Endothelial cell of umbilical vein (primary cell): ENCODE data around the gene AEBP1. TPM values are rescaled to one million over a fixed set of nuclear protein-coding genes. Genes with fewer than 3 reads are reported as not detected.

Experiments used
- BruUV-seq: library from RNA; stranded (reverse); fragments of 400-500 nt; replicated peaks from 2 replicates; lab custom pipeline; 2021; lab: Mats Ljungman, UMichigan
- CTCF ChIA-PET: fragments of 300-600, 350-600 bp; sonication (Branson Sonifier 250); formaldehyde crosslinking; loops from one replicate; lab custom pipeline; 2021; ENCODE audit warnings: antibody characterized with exemption, inconsistent platforms; lab: Charles Lee
- POLR2A ChIA-PET: fragments of 300-600, 350-600 bp; sonication (Branson Sonifier 250); formaldehyde crosslinking; loops from one replicate; lab custom pipeline; 2021; ENCODE audit warnings: antibody characterized with exemption, inconsistent platforms; lab: Charles Lee
- DNase-seq: peaks from one replicate; pipeline ENCODE4 v3.0.0-alpha.2; 2011; ENCODE audit warnings: low read depth, low spot score
- FAIRE-seq: peaks from 2 replicates; lab custom pipeline; 2011; peaks lifted over from hg19 to GRCh38; lab: Jason Lieb, UNC
- H2AFZ ChIP-seq: 2 replicates; pipeline ENCODE4 v1.6.0; 2012; ENCODE audit warnings: low read depth, low read length, control low read depth, inconsistent platforms
- H3K27ac ChIP-seq: 2 replicates; pipeline ENCODE4 v1.5.1; 2011; ENCODE audit warnings: low read depth, mild to moderate bottlenecking, control low read depth, low read length, moderate library complexity; ENCODE audit not compliant: insufficient read depth
- H3K27me3 ChIP-seq, 2 experiments: 2 replicates each; pipeline versions ENCODE4 v1.6.0 to v1.6.1; 2011; ENCODE audit warnings: low read length in 2 of 2, mixed read lengths in 1 of 2; ENCODE audit not compliant: control insufficient read depth in 2 of 2, insufficient read depth in 2 of 2
- H3K36me3 ChIP-seq, 2 experiments: 2 replicates in 1 of 2; 3 replicates in 1 of 2; pipeline ENCODE4 v1.5.1; 2011; ENCODE audit warnings: low read length in 2 of 2, mild to moderate bottlenecking in 1 of 2, moderate library complexity in 1 of 2; ENCODE audit not compliant: control insufficient read depth in 2 of 2, insufficient read depth in 2 of 2; ENCODE audit errors: extremely low read depth in 1 of 2
- H3K4me1 ChIP-seq: 3 replicates; pipeline ENCODE4 v1.5.1; 2011; ENCODE audit warnings: mild to moderate bottlenecking, low read length; ENCODE audit not compliant: control insufficient read depth, insufficient read depth; ENCODE audit errors: extremely low read depth
- H3K4me2 ChIP-seq: 2 replicates; pipeline ENCODE4 v1.6.1; 2011; ENCODE audit warnings: low read length, control low read depth, mixed read lengths; ENCODE audit not compliant: insufficient read depth
- H3K4me3 ChIP-seq, 3 experiments: fragments of 200-600 bp in 1 of 3; sonication (generic), shearing (Covaris generic) in 1 of 3; replicated peaks in 1 of 3; 2 replicates each; pipeline ENCODE4 v1.5.1; 2011 to 2016; ENCODE audit warnings: control low read depth in 3 of 3, low read length in 3 of 3, mild to moderate bottlenecking in 2 of 3, inconsistent platforms in 1 of 3, low read depth in 1 of 3, moderate library complexity in 1 of 3; ENCODE audit not compliant: insufficient read depth in 1 of 3
- H3K79me2 ChIP-seq: 2 replicates; pipeline ENCODE4 v1.6.0; 2012; ENCODE audit warnings: low read length, inconsistent platforms; ENCODE audit not compliant: control insufficient read depth, insufficient read depth
- H3K9ac ChIP-seq: replicated peaks from 2 replicates; pipeline ENCODE3; 2011; ENCODE audit warnings: low read length, control low read depth; ENCODE audit not compliant: insufficient read depth; ENCODE audit errors: extremely low read depth
- H3K9me1 ChIP-seq: replicated peaks from 3 replicates; pipeline ENCODE4 v1.6.0; 2011; ENCODE audit warnings: mild to moderate bottlenecking, low read length; ENCODE audit not compliant: control insufficient read depth, insufficient read depth; ENCODE audit errors: extremely low read depth
- H3K9me3 ChIP-seq: replicated peaks from 2 replicates; pipeline ENCODE4 v1.5.1; 2012; ENCODE audit warnings: low read length, inconsistent platforms; ENCODE audit not compliant: control insufficient read depth, insufficient read depth
- H4K20me1 ChIP-seq: replicated peaks from 2 replicates; pipeline ENCODE3; 2011; ENCODE audit warnings: mild to moderate bottlenecking, low read length; ENCODE audit not compliant: control insufficient read depth, insufficient read depth; ENCODE audit errors: extremely low read depth
- EZH2 ChIP-seq: IDR thresholded peaks from 2 replicates; pipeline ENCODE4 v1.6.1; 2012; ENCODE audit warnings: borderline replicate concordance, low read depth, mild to moderate bottlenecking, moderate library complexity, low read length, inconsistent platforms; ENCODE audit not compliant: severe bottlenecking
- FOS ChIP-seq: IDR thresholded peaks from 2 replicates; pipeline ENCODE4 v1.6.1; 2011; ENCODE audit warnings: mild to moderate bottlenecking, low read length, moderate library complexity, borderline replicate concordance; ENCODE audit not compliant: insufficient read depth
- GATA2 ChIP-seq: IDR thresholded peaks from 2 replicates; pipeline ENCODE4 v1.7.0; 2011; ENCODE audit warnings: low read depth, mild to moderate bottlenecking, moderate library complexity, mixed read lengths, low read length; ENCODE audit not compliant: insufficient read length, insufficient read depth
- JUN ChIP-seq: IDR thresholded peaks from 2 replicates; pipeline ENCODE4 v1.6.1; 2011; ENCODE audit warnings: borderline replicate concordance, low read depth; ENCODE audit not compliant: insufficient read length, insufficient read depth
- MYC ChIP-seq: IDR thresholded peaks from one replicate; pipeline ENCODE4 v1.6.1; 2011; ENCODE audit warnings: mild to moderate bottlenecking, low read depth, low read length
- POLR2A ChIP-seq: IDR thresholded peaks from 2 replicates; pipeline ENCODE4 v1.6.1; 2012; ENCODE audit warnings: low read depth, mild to moderate bottlenecking, control low read depth, low read length
- POLR2AphosphoS5 ChIP-seq: IDR thresholded peaks from 2 replicates; pipeline ENCODE4 v1.6.1; 2012; ENCODE audit warnings: low read depth, mild to moderate bottlenecking, control low read depth, low read length, moderate library complexity; ENCODE audit not compliant: insufficient read depth
- dilution Hi-C: fragments of 300-500 bp; cut with MboI; formaldehyde crosslinking; loops from one replicate; pipeline ENCODE4 v1.15.0; 2019; ENCODE audit warnings: low sequenced_read_pairs; ENCODE audit not compliant: extremely low pct_ligation_motif_present
- intact Hi-C: fragments of 100-400 bp; cut with micrococcal nuclease; formaldehyde crosslinking; loops from one replicate; pipeline ENCODE4 v1.10.0; 2022
- polyA plus RNA-seq, 4 experiments: library from polyadenylated mRNA; depleted of rRNA in 3 of 4; stranded (reverse) in 3 of 4; unstranded in 1 of 4; fragments of >200 nt; gene quantifications; 2 replicates each; pipeline versions ENCODE4 v1.2.1 to v1.2.3, GENCODE V29; 2011 to 2012; ENCODE audit warnings: missing spikeins in 1 of 4
- total RNA-seq: library from RNA; stranded (reverse); gene quantifications from 2 replicates; pipeline ENCODE4 v1.2.3, GENCODE V29; 2021
- TF ChIP-seq, protein P1 (sequence below), 2 donors: IDR thresholded peaks; 1 replicate in 1 of 2; 2 replicates in 1 of 2; pipeline ENCODE4 v1.5.1; 2011; ENCODE audit warnings: low read length in 2 of 2, mild to moderate bottlenecking in 2 of 2, moderate library complexity in 2 of 2, control low read depth in 1 of 2, inconsistent platforms in 1 of 2, low read depth in 1 of 2; ENCODE audit not compliant: insufficient read depth in 1 of 2; ENCODE audit errors: extremely low read depth in 1 of 2
- TF ChIP-seq, protein P2 (sequence below): IDR thresholded peaks from 2 replicates; pipeline ENCODE4 v1.6.1; 2011; ENCODE audit not compliant: insufficient read depth, insufficient read length

Gene AEBP1
- total and polyA plus RNA-seq, 2 donors (not counting 3 experiments of a cell fraction or from before 2014, with no cell fraction given) = 20.6 to 48.0 TPM

DNA sequence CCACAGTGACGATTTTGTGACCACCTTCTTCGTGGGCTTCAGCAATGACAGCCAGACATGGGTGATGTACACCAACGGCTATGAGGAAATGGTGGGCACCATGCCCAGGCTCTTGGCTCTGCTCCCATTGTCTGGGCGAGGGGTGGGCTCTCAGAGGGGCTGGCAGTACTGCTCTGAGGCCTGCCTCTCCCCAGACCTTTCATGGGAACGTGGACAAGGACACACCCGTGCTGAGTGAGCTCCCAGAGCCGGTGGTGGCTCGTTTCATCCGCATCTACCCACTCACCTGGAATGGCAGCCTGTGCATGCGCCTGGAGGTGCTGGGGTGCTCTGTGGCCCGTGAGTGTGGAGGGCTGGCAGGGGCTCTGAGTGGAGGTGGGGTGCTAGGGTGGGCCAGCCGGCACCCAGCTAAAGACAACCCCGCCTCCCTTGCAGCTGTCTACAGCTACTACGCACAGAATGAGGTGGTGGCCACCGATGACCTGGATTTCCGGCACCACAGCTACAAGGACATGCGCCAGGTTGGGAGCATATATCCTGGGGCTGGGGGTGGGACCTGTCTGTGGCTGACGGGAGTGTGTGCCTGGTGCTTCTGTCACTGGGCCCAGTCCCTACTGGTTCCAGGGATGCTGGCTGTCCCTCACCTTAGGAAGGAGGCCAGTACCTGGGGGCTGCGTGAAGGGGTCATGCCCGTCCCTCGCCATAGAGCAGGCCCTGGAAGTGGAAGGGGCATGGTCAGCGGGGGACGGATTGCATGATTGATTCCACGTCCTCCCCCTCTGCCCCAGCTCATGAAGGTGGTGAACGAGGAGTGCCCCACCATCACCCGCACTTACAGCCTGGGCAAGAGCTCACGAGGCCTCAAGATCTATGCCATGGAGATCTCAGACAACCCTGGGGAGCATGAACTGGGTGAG is 6.8 kb downstream of the AEBP1 start:
- no peak overlapping the region for H3K9ac ChIP-seq
- no peak for DNase-seq
- H3K27me3 ChIP-seq = no peaks in the 10 kb centered on the region
- ChIA-PET CTCF (interaction anchor here (1.6 kb wide), 1 partner anchor 38 kb away, joined by 8 read pairs; no protein-coding TSS in a partner anchor), POLR2A (no interaction called here)
- FAIRE-seq = no peak
- no TSS peak for BruUV-seq
- dilution Hi-C loops (no loop called here), intact Hi-C loops (no loop called here)
- H3K9me3 ChIP-seq = no peaks in the 10 kb centered on the region
- TF ChIP-seq MYC (no peak), FOS (no peak), POLR2A (no peak), EZH2 (no peak), JUN (no peak), POLR2AphosphoS5 (no peak), GATA2 (no peak)
- TF ChIP-seq, protein P1, sequence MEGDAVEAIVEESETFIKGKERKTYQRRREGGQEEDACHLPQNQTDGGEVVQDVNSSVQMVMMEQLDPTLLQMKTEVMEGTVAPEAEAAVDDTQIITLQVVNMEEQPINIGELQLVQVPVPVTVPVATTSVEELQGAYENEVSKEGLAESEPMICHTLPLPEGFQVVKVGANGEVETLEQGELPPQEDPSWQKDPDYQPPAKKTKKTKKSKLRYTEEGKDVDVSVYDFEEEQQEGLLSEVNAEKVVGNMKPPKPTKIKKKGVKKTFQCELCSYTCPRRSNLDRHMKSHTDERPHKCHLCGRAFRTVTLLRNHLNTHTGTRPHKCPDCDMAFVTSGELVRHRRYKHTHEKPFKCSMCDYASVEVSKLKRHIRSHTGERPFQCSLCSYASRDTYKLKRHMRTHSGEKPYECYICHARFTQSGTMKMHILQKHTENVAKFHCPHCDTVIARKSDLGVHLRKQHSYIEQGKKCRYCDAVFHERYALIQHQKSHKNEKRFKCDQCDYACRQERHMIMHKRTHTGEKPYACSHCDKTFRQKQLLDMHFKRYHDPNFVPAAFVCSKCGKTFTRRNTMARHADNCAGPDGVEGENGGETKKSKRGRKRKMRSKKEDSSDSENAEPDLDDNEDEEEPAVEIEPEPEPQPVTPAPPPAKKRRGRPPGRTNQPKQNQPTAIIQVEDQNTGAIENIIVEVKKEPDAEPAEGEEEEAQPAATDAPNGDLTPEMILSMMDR (IDR thresholded peaks at IDR 0.05; ENCODE audit: extremely low read depth in 1 of 2, insufficient read depth in 1 of 2, low read depth in 1 of 2, low read length in 2 of 2) = no peak
- TF ChIP-seq, protein P2, sequence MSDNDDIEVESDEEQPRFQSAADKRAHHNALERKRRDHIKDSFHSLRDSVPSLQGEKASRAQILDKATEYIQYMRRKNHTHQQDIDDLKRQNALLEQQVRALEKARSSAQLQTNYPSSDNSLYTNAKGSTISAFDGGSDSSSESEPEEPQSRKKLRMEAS = no peak
- no peak overlapping the region for H2AFZ ChIP-seq
- H3K4me1 ChIP-seq = no peaks in the 10 kb centered on the region
- no peaks in the 10 kb centered on the region for H4K20me1 ChIP-seq
- peaks cover 3 to 11% of the 10 kb centered on the region in 2 experiments for H3K36me3 ChIP-seq
- H3K9me1 ChIP-seq = no peaks in the 10 kb centered on the region
- H3K27ac ChIP-seq = no peak overlapping the region
- H3K4me2 ChIP-seq = no peak overlapping the region
- no peaks in the 10 kb centered on the region for H3K79me2 ChIP-seq
- H3K4me3 ChIP-seq = no peak overlapping the region
